ENCODE results near the gene SMPD3. TPM values are rescaled to one million over a fixed set of nuclear protein-coding genes. Genes with fewer than 3 reads are reported as not detected.
A peak's percentile ranks its signal among the peaks of the same experiment; 100 is the strongest.

Gene SMPD3
- total and polyA plus RNA-seq, 9 of the 15 experiments (the other 6 are each of a cell fraction or from before 2014, with no cell fraction given) = 0.03 to 1.2 (median 0.18) TPM

- in situ Hi-C loops (cut with MboI) (no loop called here), intact Hi-C loops (cut with micrococcal nuclease) (no loop called here)
- FAIRE-seq (peak; percentile 51), DNase-seq (ENCODE audit: extremely low read depth in 1 of 4, low spot score in 3 of 4) (no peak), ATAC-seq (no peak; the same call in 2 of the 3 replicates)
- Histone ChIP-seq H3K36me3 (ENCODE audit: control insufficient read depth, insufficient read depth, low read length) (no peaks in the 10 kb centered on the region), H2AFZ (ENCODE audit: low read depth, low read length) (peak overlapping the region; percentile 90), H3K27ac (ENCODE audit: extremely low read depth, low read depth, low read length) (peak overlapping the region; percentile 18; the same call in 1 of the 3 replicates), H3K9me1 (ENCODE audit: control insufficient read depth, insufficient read depth, low read length) (peaks cover 3% of the 10 kb centered on the region), H3K4me2 (ENCODE audit: insufficient read depth, low read length) (peak overlapping the region; percentile 59), H3K4me1 (replicated peaks in 1 of 2; ENCODE audit: control insufficient read depth in 2 of 2, insufficient read depth in 2 of 2, low read length in 2 of 2) (peaks cover 21 to 27% of the 10 kb centered on the region in 2 experiments), H3K27me3 (ENCODE audit: control insufficient read depth in 2 of 2, insufficient read depth in 2 of 2, low read length in 2 of 2) (peaks cover under 1 to 8% of the 10 kb centered on the region in 2 experiments; a peak in 4 of 5 replicates), H3K9me3 (replicated peaks; ENCODE audit: control insufficient read depth, insufficient read depth, low read depth, low read length) (no peaks in the 10 kb centered on the region), H3K9ac (ENCODE audit: insufficient read depth in 1 of 2, low read depth in 2 of 2, low read length in 2 of 2) (no peak overlapping the region), H3K4me3 (no peak overlapping the region), H4K20me1 (replicated peaks; ENCODE audit: control insufficient read depth, insufficient read depth, low read length) (no peaks in the 10 kb centered on the region), H3K79me2 (ENCODE audit: control insufficient read depth, insufficient read depth, low read length) (no peaks in the 10 kb centered on the region)
- TF ChIP-seq RBM34 (IDR thresholded peaks at IDR 0.05; ENCODE audit: borderline replicate concordance, insufficient read depth, low read length) (no peak), RFX1 (IDR thresholded peaks at IDR 0.05) (no peak), C11orf30 (IDR thresholded peaks at IDR 0.05; ENCODE audit: low read depth) (peak; percentile 62; the same call in 1 of the 2 replicates), MAFK (IDR thresholded peaks at IDR 0.05; ENCODE audit: low read length) (peak; percentile 14; the same call in 1 of the 2 replicates), ZNF316 (IDR thresholded peaks at IDR 0.05) (peak; percentile 76), MAFG (tag; conservative IDR thresholded peaks at IDR 0.05) (peak; percentile 28), MAFF (IDR thresholded peaks at IDR 0.05; ENCODE audit: low read length) (0 out of 2 replicates have a peak, but pooled peaks have one; percentile 12)
- ChIA-PET CTCF (ENCODE audit: low intra/inter-chr PET ratio) (no interaction called here), POLR2A (interaction anchor here (0.8 to 1.2 kb wide), 3 partner anchors 10 to 31 kb away, joined by 3 to 4 read pairs (median 3); no protein-coding TSS in a partner anchor)
- BruUV-seq (replicated peaks) = TSS peak; percentile 73
- WGBS (ENCODE audit: insufficient coverage, low coverage, missing lambda C conversion rate) = 70% methylated on average over 10 of the region's 10 CpGs
These were observed 67.5 kb downstream of the SMPD3 start for GRCh38 chr16:68380676-68381362.
